ENCODE results near the gene UBE2V1. TPM values are rescaled to one million over a fixed set of nuclear protein-coding genes. Genes with fewer than 3 reads are reported as not detected.

UBE2V1 gene
- 99.7 and 100 TPM in 2 replicates for polyA plus RNA-seq (2012; rRNA removed)
- 108 and 138 TPM in 2 replicates for polyA plus RNA-seq (2012; cell fraction: cytosol; rRNA removed)
- 79.8 and 106 TPM in 2 replicates for polyA plus RNA-seq (2012; cell fraction: nucleus; rRNA removed)

GRCh38 chr20:50112512-50113419 lies at the start of gene UBE2V1:
UBE2V1 (minus strand) TSS chr20:50113150; CDS start chr20:50113128, 22 bp downstream.
- H3K4me1 ChIP-seq (ENCODE audit: control insufficient read depth in 1 of 2, insufficient read depth in 2 of 2, low read depth in 1 of 2, low read length in 1 of 2), result peaks cover 37 to 51% of the 10 kb centered on the region in 2 experiments; a peak in 3 of 4 replicates
- TF ChIP-seq ZBTB33 (IDR thresholded peaks at IDR 0.05; ENCODE audit: borderline replicate concordance, low read depth) (no peak), CTCF (IDR thresholded peaks at IDR 0.05) (peak; percentile 56), USF2 (IDR thresholded peaks at IDR 0.05; ENCODE audit: borderline replicate concordance, low read depth, low read length) (no peak), EP300 (IDR thresholded peaks at IDR 0.05; ENCODE audit: borderline replicate concordance in 1 of 2, low read depth in 1 of 2, low read length in 1 of 2) (no peak; a peak in 1 of 4 replicates), USF1 (IDR thresholded peaks at IDR 0.05; ENCODE audit: borderline replicate concordance, low read depth) (no peak), RAD21 (IDR thresholded peaks at IDR 0.05; ENCODE audit: low read length) (no peak), RCOR1 (IDR thresholded peaks at IDR 0.05; ENCODE audit: low read length) (no peak), FOSL2 (IDR thresholded peaks at IDR 0.05; ENCODE audit: borderline replicate concordance, low read depth) (no peak), FOXM1 (IDR thresholded peaks at IDR 0.05; ENCODE audit: low read depth) (no peak), MEF2A (IDR thresholded peaks at IDR 0.05; ENCODE audit: borderline replicate concordance, low read depth) (no peak), MXI1 (IDR thresholded peaks at IDR 0.05; ENCODE audit: low read depth, low read length) (peak; percentile 82), TEAD4 (IDR thresholded peaks at IDR 0.05; ENCODE audit: borderline replicate concordance, insufficient read depth) (no peak), YY1 (IDR thresholded peaks at IDR 0.05; ENCODE audit: low read depth) (peak; percentile 86), RXRA (IDR thresholded peaks at IDR 0.05; ENCODE audit: borderline replicate concordance, low read depth) (no peak), GABPA (IDR thresholded peaks at IDR 0.05; ENCODE audit: low read depth) (no peak; the same call in 1 of the 2 replicates), IRF3 (IDR thresholded peaks at IDR 0.05; ENCODE audit: low read depth, low read length) (no peak), TCF12 (IDR thresholded peaks at IDR 0.05) (no peak), ELF1 (IDR thresholded peaks at IDR 0.05) (no peak), GATA2 (CRISPR knock-in tag; IDR thresholded peaks at IDR 0.05) (no peak), PBX3 (IDR thresholded peaks at IDR 0.05) (no peak), RFX5 (IDR thresholded peaks at IDR 0.05; ENCODE audit: low read length) (no peak), POLR2AphosphoS5 (IDR thresholded peaks at IDR 0.05; ENCODE audit: low read depth, low read length) (peak; percentile 96), EZH2phosphoT487 (IDR thresholded peaks at IDR 0.05; ENCODE audit: borderline replicate concordance, low read depth) (no peak), SIN3A (IDR thresholded peaks at IDR 0.05; ENCODE audit: borderline replicate concordance, low read depth, low read length) (0 out of 2 replicates have a peak, but pooled peaks have one; percentile 19)

More at GRCh38 chr20:50112512-50113419, at the start of gene UBE2V1:
- Histone ChIP-seq H3K27me3 (ENCODE audit: insufficient read depth) (no peaks in the 10 kb centered on the region), H3F3A (replicated peaks; ENCODE audit: insufficient read depth) (peaks cover 19% of the 10 kb centered on the region), H3K36me3 (replicated peaks in 1 of 2; ENCODE audit: control insufficient read depth in 1 of 2, insufficient read depth in 2 of 2, low read length in 1 of 2) (peaks cover 4 to 10% of the 10 kb centered on the region in 2 experiments), H3K79me2 (ENCODE audit: insufficient read depth) (peaks cover 78% of the 10 kb centered on the region), H3K9ac (peak within 1 kb of the TSS; percentile 95), H4K20me1 (ENCODE audit: insufficient read depth) (peaks cover 46% of the 10 kb centered on the region), H3K4me2 (peak within 1 kb of the TSS; percentile 90), H3K9me2 (no peaks in the 10 kb centered on the region), H3K9me3 (no peaks in the 10 kb centered on the region), H2AFZ (ENCODE audit: low read depth) (peak within 1 kb of the TSS; percentile 90), H3K4me3 (ENCODE audit: low read depth in 2 of 2, low read length in 1 of 2) (peak within 1 kb of the TSS; percentile 83 to 91), H3K27ac (ENCODE audit: low read depth in 2 of 2, low read length in 1 of 2) (peak within 1 kb of the TSS; percentile 91 to 98)
- POLR2A ChIA-PET, result interaction anchor here (1.4 to 2.1 kb wide), 2 partner anchors 9 to 41 kb away, joined by 3 to 9 read pairs; partner anchors contain the start of gene PEDS1
- CTCF ChIA-PET, result interaction anchor here (0.6 to 7.9 kb wide), 13 partner anchors 8 to 134 kb away, joined by 3 to 48 read pairs (median 7); no protein-coding TSS in a partner anchor
- under 1% methylated on average over 25 of the region's 70 CpGs for WGBS (ENCODE audit: low lambda C conversion rate)
- DNase-seq, result peak; percentile 97

All from SK-N-SH (cell line).